Pancreas (tissue), 10 donors: ENCODE data around the gene SIPA1L2. TPM values are rescaled to one million over a fixed set of nuclear protein-coding genes. Genes with fewer than 3 reads are reported as not detected.
"Not testable (repeated sequence)": the region's sequence is repeated elsewhere in the genome, so short reads cannot be mapped to it uniquely, and the experiment has no call there.

Experiments used
- ATAC-seq, 4 donors: fragments of 200-7000 bp; cut with Tn5 transposase; one replicate each; pipeline versions ENCODE4 v1.8.0 to v1.9.1; 2020; ENCODE audit warnings: mild to moderate bottlenecking in 4 of 4, moderate library complexity in 4 of 4
- DNase-seq, 6 donors: peaks; one replicate each; pipeline ENCODE4 v3.0.0-alpha.2; 2020
- FAIRE-seq: peaks from 2 replicates; lab custom pipeline; 2012; peaks lifted over from hg19 to GRCh38; lab: Jason Lieb, UNC
- H3K27ac ChIP-seq, 4 donors: fragments of 200-600 bp; sonication (generic); 1 replicate in 3 of 4; 2 replicates in 1 of 4; pipeline versions ENCODE4 v1.5.0 to v1.8.0; 2020
- H3K27me3 ChIP-seq, 4 donors: fragments of 200-600 bp; one replicate each; pipeline ENCODE4 v1.8.0; 2021
- H3K36me3 ChIP-seq, 3 donors: fragments of 200-600 bp; sonication (generic) in 1 of 3; one replicate each; pipeline versions ENCODE4 v1.5.0 to v1.8.0; 2020 to 2021
- H3K4me1 ChIP-seq, 3 donors: fragments of 200-600 bp; one replicate each; pipeline ENCODE4 v1.8.0; 2021
- H3K4me3 ChIP-seq, 4 donors: fragments of 200-600 bp; sonication (generic) in 2 of 4; one replicate each; pipeline versions ENCODE4 v1.5.0 to v1.8.0; 2020 to 2021
- H3K9me3 ChIP-seq, 4 donors: fragments of 200-600 bp; one replicate each; pipeline ENCODE4 v1.8.0; 2021
- CTCF ChIP-seq, 4 donors: fragments of 200-600 bp; sonication (generic) in 3 of 4; IDR thresholded peaks; one replicate each; pipeline versions ENCODE4 v1.5.0 to v1.8.0; 2021; ENCODE audit warnings: antibody characterized with exemption in 4 of 4
- WGBS, 2 donors: extraction: QIAGEN DNeasy Blood & Tissue Kit; methylation state at CpG; one replicate each; pipeline ENCODE4 v1.1.7; 2013; 5-methylcytosine and 5-hydroxymethylcytosine counted together
- intact Hi-C, 3 donors: fragments of 100-400 bp; cut with DNase I; formaldehyde crosslinking; loops; one replicate each; pipeline versions ENCODE4 v1.11.1 to v1.14.2; 2022
- polyA plus RNA-seq, 2 donors: library from polyadenylated mRNA; stranded (reverse); fragments of 200-250 nt; gene quantifications; one replicate each; pipeline ENCODE4 v1.2.3, GENCODE V29; 2013
- total RNA-seq, 6 donors: library from RNA; stranded (reverse); fragmentation: NEBNext Ultra II Directional in 4 of 6; extraction: Animal tissue kit (Norgen Biotek cat#: 25700) in 4 of 6; gene quantifications; one replicate each; pipeline versions ENCODE4 v1.2.1 to v1.2.4, GENCODE V29; 2021 to 2023
- donor health status: healthy with polysubstance abuse.
- donor health status: DM: no; HTN: no; CAD: no; lungs with moderate emphysema.
- donor health status: DM: no; HTN: no; CAD: no.
- donor health status: control.
- donor health status: control.
- donor health status: Bipolar disorder and iron deficiency.
- donor health status: DM: yes; HTN: yes; CAD: no.
- donor health status: DM: no; HTN: no; CAD: no.
- donor health status: DM: no; HTN: no; CAD: no.
- donor health status: DM: yes; HTN: yes; CAD: no.

SIPA1L2 gene
- total and polyA plus RNA-seq, 8 donors = 2.1 to 10.9 (median 4.7) TPM

- no peak for TF ChIP-seq CTCF (IDR thresholded peaks at IDR 0.05)
- intact Hi-C loops = no loop called here
- ATAC-seq = no peak
Observed at GRCh38 chr1:232615306-232615800, 14.6 kb downstream of the SIPA1L2 start.

DNA sequence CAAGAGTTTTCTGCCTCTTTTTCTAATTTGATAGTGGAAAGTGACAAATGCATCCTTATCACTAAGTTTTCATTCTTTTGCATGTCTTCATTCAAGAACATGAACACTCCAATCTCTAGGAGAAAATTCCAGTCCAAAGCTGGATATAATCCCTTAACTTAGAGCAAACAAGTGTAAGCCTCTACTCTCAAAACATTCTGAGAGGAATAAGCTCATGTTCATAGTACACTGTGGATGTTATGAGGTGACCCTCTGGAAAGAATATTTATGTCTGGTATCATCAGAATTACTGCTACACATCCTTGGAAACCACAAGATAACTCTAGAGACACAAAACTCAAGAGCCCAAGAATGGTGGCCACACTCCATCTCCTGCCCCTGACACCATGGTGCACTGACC lies 15.1 kb downstream of the SIPA1L2 start:
- H3K9me3 ChIP-seq = no peaks in the 10 kb centered on the region
- intact Hi-C loops = no loop called here
- ATAC-seq (no peak), FAIRE-seq (no peak), DNase-seq (no peak)
- no peak overlapping the region for H3K4me3 ChIP-seq
- H3K27me3 ChIP-seq = no peaks in the 10 kb centered on the region
- peaks cover 0 to 1% (median 0%) of the 10 kb centered on the region in 3 donors for H3K4me1 ChIP-seq
- no peaks in the 10 kb centered on the region for H3K36me3 ChIP-seq
- no peak overlapping the region for H3K27ac ChIP-seq
- TF ChIP-seq CTCF (IDR thresholded peaks at IDR 0.05) = no peak

More at GRCh38 chr1:232615306-232615800, 14.6 kb downstream of the SIPA1L2 start:
- WGBS, 2 donors = 86 to 90% methylated on average over 4 of the region's 4 CpGs
- Histone ChIP-seq H3K4me1 (peaks cover 0 to 6% (median 0%) of the 10 kb centered on the region in 3 donors), H3K36me3 (no peaks in the 10 kb centered on the region), H3K4me3 (no peak overlapping the region), H3K27ac (no peak overlapping the region), H3K9me3 (no peaks in the 10 kb centered on the region), H3K27me3 (no peaks in the 10 kb centered on the region)
- FAIRE-seq (no peak), DNase-seq (no peak)

DNA sequence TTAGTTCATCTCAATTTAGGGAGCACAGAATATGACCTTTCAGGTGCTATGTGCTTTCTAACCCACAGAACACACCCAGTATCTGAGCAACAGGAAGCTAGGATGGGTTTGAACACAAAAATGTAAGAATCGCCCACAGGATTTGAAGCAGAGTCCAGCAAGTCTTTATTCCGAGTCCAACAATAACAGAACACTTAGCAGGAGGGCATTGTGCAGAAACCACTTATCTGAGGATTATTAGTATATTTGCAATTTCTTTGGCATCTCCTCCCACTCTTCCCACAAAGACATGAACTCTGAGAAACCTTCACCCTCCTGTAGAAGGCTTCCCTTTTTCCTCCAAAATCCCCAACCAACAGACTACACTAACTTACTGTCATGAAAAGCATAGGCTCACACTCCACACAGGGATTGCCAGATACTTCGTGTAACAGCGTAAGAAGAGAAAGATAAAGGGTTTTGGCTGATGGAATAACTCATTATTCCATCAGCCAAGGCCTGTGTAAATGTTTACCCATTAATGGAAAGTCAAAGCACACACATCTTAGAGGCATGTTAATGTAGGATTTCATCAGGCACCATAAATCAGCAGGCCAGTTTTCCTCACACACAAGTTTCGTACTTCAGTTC lies 16.1 kb downstream of the SIPA1L2 start:
- H3K27me3 ChIP-seq = no peaks in the 10 kb centered on the region
- FAIRE-seq (no peak), DNase-seq (no peak), ATAC-seq (peak in 3 of 4 donors; percentile 56 to 82 (median 69))
- no peak overlapping the region for H3K27ac ChIP-seq
- H3K36me3 ChIP-seq = no peaks in the 10 kb centered on the region
- intact Hi-C loops = no loop called here
- WGBS, 2 donors = 34 to 37% methylated on average over 5 of the region's 5 CpGs
- H3K4me3 ChIP-seq = no peak overlapping the region
- H3K4me1 ChIP-seq = no peaks in the 10 kb centered on the region
- no peaks in the 10 kb centered on the region for H3K9me3 ChIP-seq
- no peak for TF ChIP-seq CTCF (IDR thresholded peaks at IDR 0.05)

GRCh38 chr1:232612836-232613235 lies 17.1 kb downstream of the SIPA1L2 start:
- FAIRE-seq, H3K4me3 ChIP-seq, H3K4me1 ChIP-seq, H3K9me3 ChIP-seq, H3K36me3 ChIP-seq, H3K27ac ChIP-seq, intact Hi-C loops, DNase-seq, H3K27me3 ChIP-seq, ATAC-seq: not testable (repeated sequence)
- 83 to 87% methylated on average over 7 of the region's 7 CpGs for WGBS, 2 donors

GRCh38 chr1:232611834-232612233 lies 18.1 kb downstream of the SIPA1L2 start:
- no peak for FAIRE-seq
- TF ChIP-seq CTCF (IDR thresholded peaks at IDR 0.05) = no peak

DNA sequence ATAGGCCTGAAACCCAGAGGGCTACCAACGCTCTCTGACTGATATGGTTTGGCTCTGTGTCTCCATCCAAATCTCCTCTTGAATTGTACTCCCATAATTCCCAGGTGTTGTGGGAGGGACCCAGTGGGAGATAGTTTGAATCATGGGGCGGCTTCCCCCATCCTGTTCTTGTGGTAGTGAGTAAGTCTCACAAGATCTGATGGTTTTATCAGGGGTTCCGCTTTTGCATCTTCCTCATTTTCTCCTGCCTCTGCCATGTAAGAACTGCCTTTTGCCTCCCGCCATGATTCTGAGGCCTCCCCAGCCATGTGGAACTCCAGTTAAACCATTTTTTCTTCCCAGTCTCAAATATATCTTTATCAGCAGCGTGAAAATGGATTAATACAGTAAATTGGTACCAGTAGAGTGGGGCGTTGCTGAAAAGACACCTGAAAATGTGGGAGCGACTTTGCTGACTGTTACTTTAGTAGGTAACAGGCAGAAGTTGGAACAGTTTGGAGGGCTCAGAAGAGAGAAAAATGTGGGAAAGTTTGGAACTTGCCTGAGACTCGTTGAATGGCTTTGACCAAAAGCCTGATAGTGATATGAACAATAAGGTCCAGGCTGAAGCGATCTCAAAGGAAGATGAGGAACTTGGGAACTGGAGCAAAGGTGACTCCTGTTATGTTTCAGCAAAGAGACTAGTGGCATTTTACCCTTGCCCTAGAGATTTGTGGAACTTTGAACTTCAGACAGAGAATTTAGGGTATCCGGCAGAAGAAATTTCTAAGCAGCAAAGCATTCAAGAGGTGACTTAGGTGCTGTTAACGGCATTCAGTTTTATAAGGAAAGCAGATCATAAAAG lies 18.8 kb downstream of the SIPA1L2 start:
- DNase-seq, intact Hi-C loops, FAIRE-seq, H3K36me3 ChIP-seq, H3K9me3 ChIP-seq, H3K4me1 ChIP-seq, H3K27ac ChIP-seq, H3K27me3 ChIP-seq, H3K4me3 ChIP-seq: not testable (repeated sequence)
- 82 to 85% methylated on average over 11 of the region's 11 CpGs for WGBS, 2 donors
- peak in 1 of 4 donors; percentile 35 for ATAC-seq

More at GRCh38 chr1:232611834-232612233, 18.1 kb downstream of the SIPA1L2 start:
- Histone ChIP-seq H3K27ac (no peak overlapping the region), H3K4me1 (no peaks in the 10 kb centered on the region), H3K4me3 (no peak overlapping the region), H3K36me3 (no peaks in the 10 kb centered on the region), H3K9me3 (no peaks in the 10 kb centered on the region), H3K27me3 (no peaks in the 10 kb centered on the region)
- intact Hi-C loops = no loop called here
- ATAC-seq (no peak), DNase-seq (no peak)
- WGBS, 2 donors = 93 to 95% methylated on average over 7 of the region's 7 CpGs
